ENCODE measurements around the gene POLR2I. TPM values are rescaled to one million over a fixed set of nuclear protein-coding genes. Genes with fewer than 3 reads are reported as not detected.

POLR2I gene
- total and polyA plus RNA-seq, 9 of the 15 experiments (the other 6 are each of a cell fraction or from before 2014, with no cell fraction given), result 28.0 to 283 (median 123) TPM

DNA sequence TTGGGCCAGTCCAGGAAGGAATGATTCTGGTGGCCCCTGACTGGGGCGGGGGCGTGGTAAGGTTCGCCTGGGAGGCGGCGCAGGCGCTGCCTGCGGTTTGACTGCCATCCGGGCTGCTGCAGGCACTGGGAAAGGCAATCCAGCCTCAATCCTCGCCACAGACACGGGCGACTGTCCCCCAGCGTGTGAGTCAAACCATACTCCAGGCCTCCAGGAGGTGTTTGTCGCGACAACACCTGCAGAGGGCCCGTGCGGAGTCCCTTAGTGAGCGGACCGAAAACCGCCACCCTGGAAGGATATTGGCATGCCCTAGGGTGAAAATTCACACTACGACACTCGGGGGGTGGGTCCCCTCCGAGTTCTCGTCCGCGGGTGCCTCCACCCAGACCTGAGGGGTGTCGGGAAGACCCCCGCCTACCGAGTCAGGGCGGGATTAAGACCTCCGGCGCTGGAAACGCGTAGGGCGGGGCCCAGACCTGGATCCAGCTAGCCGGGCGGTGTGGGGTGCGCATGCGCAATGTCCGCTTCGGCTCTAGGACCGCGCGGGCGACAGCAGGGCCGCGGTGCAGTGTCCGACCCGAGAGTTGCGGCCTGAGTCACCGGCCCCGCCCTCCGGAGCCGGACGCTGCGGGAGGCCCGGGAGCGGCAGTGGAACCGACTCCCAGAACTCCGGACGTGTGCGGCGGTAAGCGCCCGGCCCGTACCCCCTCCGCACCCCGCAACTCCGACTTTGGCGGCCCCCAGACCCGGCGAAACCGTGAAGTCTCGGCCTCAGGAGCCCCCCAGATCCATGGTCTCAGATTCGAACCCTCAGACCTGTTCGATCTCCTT is 25.0 kb upstream of the POLR2I start, which contains the start of gene CAPNS1 (continued):
- TF ChIP-seq, protein P1, sequence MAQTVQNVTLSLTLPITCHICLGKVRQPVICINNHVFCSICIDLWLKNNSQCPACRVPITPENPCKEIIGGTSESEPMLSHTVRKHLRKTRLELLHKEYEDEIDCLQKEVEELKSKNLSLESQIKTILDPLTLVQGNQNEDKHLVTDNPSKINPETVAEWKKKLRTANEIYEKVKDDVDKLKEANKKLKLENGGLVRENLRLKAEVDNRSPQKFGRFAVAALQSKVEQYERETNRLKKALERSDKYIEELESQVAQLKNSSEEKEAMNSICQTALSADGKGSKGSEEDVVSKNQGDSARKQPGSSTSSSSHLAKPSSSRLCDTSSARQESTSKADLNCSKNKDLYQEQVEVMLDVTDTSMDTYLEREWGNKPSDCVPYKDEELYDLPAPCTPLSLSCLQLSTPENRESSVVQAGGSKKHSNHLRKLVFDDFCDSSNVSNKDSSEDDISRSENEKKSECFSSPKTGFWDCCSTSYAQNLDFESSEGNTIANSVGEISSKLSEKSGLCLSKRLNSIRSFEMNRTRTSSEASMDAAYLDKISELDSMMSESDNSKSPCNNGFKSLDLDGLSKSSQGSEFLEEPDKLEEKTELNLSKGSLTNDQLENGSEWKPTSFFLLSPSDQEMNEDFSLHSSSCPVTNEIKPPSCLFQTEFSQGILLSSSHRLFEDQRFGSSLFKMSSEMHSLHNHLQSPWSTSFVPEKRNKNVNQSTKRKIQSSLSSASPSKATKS (CRISPR knock-in tag; IDR thresholded peaks at IDR 0.05), result no peak
- TF ChIP-seq SIN3A (IDR thresholded peaks at IDR 0.05; ENCODE audit: borderline replicate concordance in 2 of 2, control insufficient read depth in 1 of 2, low read depth in 2 of 2, low read length in 2 of 2), result peak; percentile 43 to 56; a peak in 2 of 4 replicates
- TF ChIP-seq, protein P2, sequence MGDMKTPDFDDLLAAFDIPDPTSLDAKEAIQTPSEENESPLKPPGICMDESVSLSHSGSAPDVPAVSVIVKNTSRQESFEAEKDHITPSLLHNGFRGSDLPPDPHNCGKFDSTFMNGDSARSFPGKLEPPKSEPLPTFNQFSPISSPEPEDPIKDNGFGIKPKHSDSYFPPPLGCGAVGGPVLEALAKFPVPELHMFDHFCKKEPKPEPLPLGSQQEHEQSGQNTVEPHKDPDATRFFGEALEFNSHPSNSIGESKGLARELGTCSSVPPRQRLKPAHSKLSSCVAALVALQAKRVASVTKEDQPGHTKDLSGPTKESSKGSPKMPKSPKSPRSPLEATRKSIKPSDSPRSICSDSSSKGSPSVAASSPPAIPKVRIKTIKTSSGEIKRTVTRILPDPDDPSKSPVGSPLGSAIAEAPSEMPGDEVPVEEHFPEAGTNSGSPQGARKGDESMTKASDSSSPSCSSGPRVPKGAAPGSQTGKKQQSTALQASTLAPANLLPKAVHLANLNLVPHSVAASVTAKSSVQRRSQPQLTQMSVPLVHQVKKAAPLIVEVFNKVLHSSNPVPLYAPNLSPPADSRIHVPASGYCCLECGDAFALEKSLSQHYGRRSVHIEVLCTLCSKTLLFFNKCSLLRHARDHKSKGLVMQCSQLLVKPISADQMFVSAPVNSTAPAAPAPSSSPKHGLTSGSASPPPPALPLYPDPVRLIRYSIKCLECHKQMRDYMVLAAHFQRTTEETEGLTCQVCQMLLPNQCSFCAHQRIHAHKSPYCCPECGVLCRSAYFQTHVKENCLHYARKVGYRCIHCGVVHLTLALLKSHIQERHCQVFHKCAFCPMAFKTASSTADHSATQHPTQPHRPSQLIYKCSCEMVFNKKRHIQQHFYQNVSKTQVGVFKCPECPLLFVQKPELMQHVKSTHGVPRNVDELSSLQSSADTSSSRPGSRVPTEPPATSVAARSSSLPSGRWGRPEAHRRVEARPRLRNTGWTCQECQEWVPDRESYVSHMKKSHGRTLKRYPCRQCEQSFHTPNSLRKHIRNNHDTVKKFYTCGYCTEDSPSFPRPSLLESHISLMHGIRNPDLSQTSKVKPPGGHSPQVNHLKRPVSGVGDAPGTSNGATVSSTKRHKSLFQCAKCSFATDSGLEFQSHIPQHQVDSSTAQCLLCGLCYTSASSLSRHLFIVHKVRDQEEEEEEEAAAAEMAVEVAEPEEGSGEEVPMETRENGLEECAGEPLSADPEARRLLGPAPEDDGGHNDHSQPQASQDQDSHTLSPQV (IDR thresholded peaks at IDR 0.05), result no peak
- TF ChIP-seq ZNF436 (CRISPR knock-in tag; IDR thresholded peaks at IDR 0.05), result no peak
- no peak for TF ChIP-seq ZKSCAN3 (CRISPR knock-in tag; IDR thresholded peaks at IDR 0.05)
- TF ChIP-seq CBX8 (IDR thresholded peaks at IDR 0.05; ENCODE audit: borderline replicate concordance, extremely low read depth, low read depth, low read length, poor library complexity, severe bottlenecking), result no peak
- no peak for TF ChIP-seq ETV6 (IDR thresholded peaks at IDR 0.05; ENCODE audit: borderline replicate concordance in 1 of 2, low read depth in 2 of 2, low read length in 1 of 2)
- no peak for TF ChIP-seq ETV6 (CRISPR knock-in tag; IDR thresholded peaks at IDR 0.05; ENCODE audit: borderline replicate concordance)
- TF ChIP-seq BRF1 (IDR thresholded peaks at IDR 0.05; ENCODE audit: borderline replicate concordance, extremely low read depth, insufficient read length), result no peak
- no peak for TF ChIP-seq MCM3 (IDR thresholded peaks at IDR 0.05)
- peak; percentile 54 for TF ChIP-seq KDM5B (IDR thresholded peaks at IDR 0.05; ENCODE audit: insufficient replicate concordance, low read depth, low read length)
- no peak for TF ChIP-seq ZNF589 (CRISPR knock-in tag; IDR thresholded peaks at IDR 0.05; ENCODE audit: low read depth)
- TF ChIP-seq STAT5B (CRISPR knock-in tag; IDR thresholded peaks at IDR 0.05), result no peak
- TF ChIP-seq BCL6 (CRISPR knock-in tag; IDR thresholded peaks at IDR 0.05), result no peak
- no peak for TF ChIP-seq KHSRP (IDR thresholded peaks at IDR 0.05)
- peak; percentile 89 for TF ChIP-seq ATF7 (IDR thresholded peaks at IDR 0.05)
- no peak for TF ChIP-seq PRMT5 (CRISPR knock-in tag; IDR thresholded peaks at IDR 0.05)
- TF ChIP-seq LCOR (CRISPR knock-in tag; IDR thresholded peaks at IDR 0.05), result no peak; the same call in none of the 2 replicates

Measured in K562 (cell line).